Activated naive CD8-positive, alpha-beta T cell treated with anti-CD3 and anti-CD28 coated beads, Interleukin-2, amount 50 U/mL, for 24 hours (primary cell): ENCODE measurements around the gene ZNF586.
A peak's percentile ranks its signal among the peaks of the same experiment; 100 is the strongest.
"Not testable (repeated sequence)": the region's sequence is repeated elsewhere in the genome, so short reads cannot be mapped to it uniquely, and the experiment has no call there.

Experiments
- ATAC-seq: fragments of 150-1000 bp; cut with Tn5 transposase; one replicate; pipeline ENCODE4 v1.10.0; 2021
- DNase-seq: peaks from one replicate; pipeline ENCODE4 v3.0.0; 2021
- H3K27ac Mint-ChIP-seq: one replicate; pipeline ENCODE4 v1.8.0; 2021; ENCODE audit warnings: mild to moderate bottlenecking, mixed read lengths
- H3K27me3 Mint-ChIP-seq: one replicate; pipeline ENCODE4 v1.8.0; 2021; ENCODE audit warnings: mixed read lengths
- H3K36me3 Mint-ChIP-seq: one replicate; pipeline ENCODE4 v1.8.0; 2021; ENCODE audit warnings: low read depth, mixed read lengths
- H3K4me1 Mint-ChIP-seq: one replicate; pipeline ENCODE4 v1.8.0; 2021; ENCODE audit warnings: mixed read lengths
- H3K4me3 Mint-ChIP-seq: one replicate; pipeline ENCODE4 v1.8.0; 2021; ENCODE audit warnings: mild to moderate bottlenecking, moderate library complexity, mixed read lengths
- H3K9me3 Mint-ChIP-seq: one replicate; pipeline ENCODE4 v1.8.0; 2021; ENCODE audit warnings: mixed read lengths

Gene ZNF586

GRCh38 chr19:57776764-57777296, 7.4 kb downstream of the ZNF586 start:
- Mint-ChIP-seq H3K9me3 (peaks cover 70% of the 10 kb centered on the region), H3K27ac (no peak overlapping the region), H3K36me3 (peaks cover 94% of the 10 kb centered on the region), H3K27me3 (no peaks in the 10 kb centered on the region), H3K4me1 (peaks cover 23% of the 10 kb centered on the region), H3K4me3 (no peak overlapping the region)
- ATAC-seq (no peak), DNase-seq (no peak)

DNA sequence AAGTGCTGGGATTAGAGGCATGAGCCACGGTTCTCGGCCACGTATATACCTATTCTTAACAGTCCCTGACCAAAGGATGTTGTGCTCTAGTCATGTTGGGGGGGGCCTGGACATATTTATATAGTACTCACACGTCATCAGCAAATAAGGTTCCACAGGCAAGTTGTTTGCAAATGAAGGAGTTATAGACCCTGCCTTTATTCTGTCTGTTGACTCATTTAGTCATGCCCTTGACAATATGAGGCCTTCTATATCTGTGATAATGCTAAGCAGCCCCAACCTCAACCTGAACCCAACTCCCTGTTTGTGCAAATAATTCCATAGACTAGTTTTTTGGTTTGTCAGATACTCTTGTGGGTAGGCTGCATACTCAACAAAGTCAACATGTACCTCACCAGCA, 8.9 kb downstream of the ZNF586 start:
- Mint-ChIP-seq H3K27me3 (no peaks in the 10 kb centered on the region), H3K36me3 (peaks cover 91% of the 10 kb centered on the region), H3K4me3 (no peak overlapping the region), H3K9me3 (peaks cover 58% of the 10 kb centered on the region), H3K4me1 (peaks cover 12% of the 10 kb centered on the region), H3K27ac (no peak overlapping the region)
- DNase-seq, result no peak
- no peak for ATAC-seq

- DNase-seq (no peak), ATAC-seq (no peak)
- Mint-ChIP-seq H3K9me3 (peaks cover 52% of the 10 kb centered on the region), H3K4me1 (peaks cover 7% of the 10 kb centered on the region), H3K27ac (no peak overlapping the region), H3K4me3 (no peak overlapping the region), H3K27me3 (no peaks in the 10 kb centered on the region), H3K36me3 (peaks cover 88% of the 10 kb centered on the region)
These were observed 9.9 kb downstream of the ZNF586 start for GRCh38 chr19:57779220-57779845.

- no peak overlapping the region for H3K27ac Mint-ChIP-seq
- H3K4me1 Mint-ChIP-seq, result no peaks in the 10 kb centered on the region
- H3K27me3 Mint-ChIP-seq, result no peaks in the 10 kb centered on the region
- peaks cover 73% of the 10 kb centered on the region for H3K36me3 Mint-ChIP-seq
- no peak overlapping the region for H3K4me3 Mint-ChIP-seq
- peaks cover 32% of the 10 kb centered on the region for H3K9me3 Mint-ChIP-seq
- ATAC-seq (no peak), DNase-seq (no peak)
These were observed 16.8 kb downstream of the ZNF586 start for GRCh38 chr19:57786286-57786685.

- DNase-seq (no peak), ATAC-seq (no peak)
- Mint-ChIP-seq H3K9me3 (peaks cover 34% of the 10 kb centered on the region), H3K4me1 (no peaks in the 10 kb centered on the region), H3K27me3 (no peaks in the 10 kb centered on the region), H3K4me3 (no peak overlapping the region), H3K27ac (no peak overlapping the region), H3K36me3 (peaks cover 72% of the 10 kb centered on the region)
These were observed 17.4 kb downstream of the ZNF586 start for GRCh38 chr19:57786906-57787305.

- Mint-ChIP-seq H3K4me3 (no peak overlapping the region), H3K36me3 (peaks cover 70% of the 10 kb centered on the region), H3K9me3 (peaks cover 34% of the 10 kb centered on the region)
These were observed 18.7 kb downstream of the ZNF586 start for GRCh38 chr19:57788114-57788692.

GRCh38 chr19:57789288-57789687, 19.8 kb downstream of the ZNF586 start:
- H3K36me3 Mint-ChIP-seq, result peaks cover 73% of the 10 kb centered on the region
- no peaks in the 10 kb centered on the region for H3K27me3 Mint-ChIP-seq
- no peak overlapping the region for H3K27ac Mint-ChIP-seq
- no peak overlapping the region for H3K4me3 Mint-ChIP-seq
- peaks cover 38% of the 10 kb centered on the region for H3K9me3 Mint-ChIP-seq
- H3K4me1 Mint-ChIP-seq, result no peaks in the 10 kb centered on the region
- ATAC-seq (no peak), DNase-seq (no peak)

More at GRCh38 chr19:57788114-57788692, 18.7 kb downstream of the ZNF586 start:
- H3K27me3 Mint-ChIP-seq, result no peaks in the 10 kb centered on the region
- no peak for DNase-seq
- H3K27ac Mint-ChIP-seq, result no peak overlapping the region
- H3K4me1 Mint-ChIP-seq, result no peaks in the 10 kb centered on the region
- no peak for ATAC-seq

DNA sequence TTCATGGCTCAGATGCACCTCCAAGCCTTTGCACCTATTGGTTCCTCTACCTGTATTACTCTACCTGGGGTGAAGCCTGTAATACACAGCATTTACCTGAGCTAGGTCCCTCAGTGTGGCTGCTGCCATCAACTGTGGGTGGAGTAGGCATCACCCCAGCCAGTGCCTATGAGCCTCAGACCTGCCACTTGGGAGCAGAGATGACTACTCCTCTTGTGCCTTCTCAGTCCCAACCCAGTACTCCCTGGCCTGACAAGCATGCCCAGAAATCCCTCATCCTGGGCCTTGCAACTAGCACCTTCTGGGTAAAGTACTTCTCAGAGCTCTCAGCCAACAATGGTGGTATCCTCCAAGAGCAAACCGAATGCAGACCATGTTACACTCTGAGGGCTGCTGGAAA, 27.1 kb downstream of the ZNF586 start:
- not testable (repeated sequence) for H3K4me3 Mint-ChIP-seq, DNase-seq, ATAC-seq, H3K4me1 Mint-ChIP-seq, H3K27me3 Mint-ChIP-seq, H3K27ac Mint-ChIP-seq
- H3K9me3 Mint-ChIP-seq, result peaks cover 11% of the 10 kb centered on the region
- H3K36me3 Mint-ChIP-seq, result peaks cover 60% of the 10 kb centered on the region

GRCh38 chr19:57800696-57801095, 31.2 kb downstream of the ZNF586 start:
- Mint-ChIP-seq H3K27ac (no peak overlapping the region), H3K27me3 (no peaks in the 10 kb centered on the region), H3K4me1 (peaks cover 22% of the 10 kb centered on the region), H3K9me3 (no peaks in the 10 kb centered on the region), H3K4me3 (no peak overlapping the region), H3K36me3 (peaks cover 42% of the 10 kb centered on the region)
- no peak for DNase-seq
- no peak for ATAC-seq

DNA sequence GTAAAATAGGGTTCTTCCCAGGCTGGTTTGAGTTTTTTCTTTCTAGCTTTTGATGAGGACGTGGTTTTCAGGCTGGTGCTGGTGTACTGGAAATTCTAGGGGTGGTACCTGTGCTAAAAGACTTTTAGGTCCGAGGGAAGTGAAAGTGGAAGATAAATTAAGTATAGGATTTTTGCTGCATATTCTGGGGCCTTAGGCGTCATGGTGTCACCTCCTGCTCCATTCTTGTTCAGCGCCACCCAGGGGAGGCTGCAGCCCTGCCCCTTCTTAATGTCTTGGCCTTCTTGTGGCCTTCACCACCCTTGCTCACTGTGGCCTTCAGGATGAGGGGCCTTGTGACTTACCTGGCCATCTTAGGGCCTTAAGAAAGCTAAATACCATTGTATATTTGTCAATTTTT, 32.8 kb downstream of the ZNF586 start:
- H3K36me3 Mint-ChIP-seq, result peaks cover 37% of the 10 kb centered on the region
- H3K27ac Mint-ChIP-seq, result peak overlapping the region; percentile 9
- no peaks in the 10 kb centered on the region for H3K27me3 Mint-ChIP-seq
- DNase-seq (no peak), ATAC-seq (no peak)
- H3K4me3 Mint-ChIP-seq, result no peak overlapping the region
- no peaks in the 10 kb centered on the region for H3K9me3 Mint-ChIP-seq
- H3K4me1 Mint-ChIP-seq, result peaks cover 25% of the 10 kb centered on the region

DNA sequence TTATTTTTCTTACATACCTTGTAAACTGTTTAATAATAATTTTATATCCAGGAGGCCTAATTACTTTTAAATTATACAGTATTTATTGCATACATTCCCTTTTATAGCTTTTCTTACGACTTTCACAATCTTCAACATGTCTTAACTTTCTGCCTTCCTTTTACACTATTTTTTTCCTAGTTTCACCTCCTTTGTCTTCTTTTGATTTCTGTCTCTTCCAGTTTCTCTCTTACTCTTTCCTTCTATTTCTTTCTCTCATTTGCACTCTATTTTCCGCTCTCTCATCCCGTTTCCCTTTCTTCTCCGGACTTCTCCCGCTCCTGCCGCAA, 33.8 kb downstream of the ZNF586 start:
- ATAC-seq (no peak), DNase-seq (no peak)
- peaks cover 43% of the 10 kb centered on the region for H3K36me3 Mint-ChIP-seq
- H3K4me1 Mint-ChIP-seq, result peaks cover 25% of the 10 kb centered on the region
- H3K9me3 Mint-ChIP-seq, result no peaks in the 10 kb centered on the region
- peak overlapping the region; percentile 73 for H3K4me3 Mint-ChIP-seq
- no peaks in the 10 kb centered on the region for H3K27me3 Mint-ChIP-seq
- H3K27ac Mint-ChIP-seq, result peak overlapping the region; percentile 70

DNA sequence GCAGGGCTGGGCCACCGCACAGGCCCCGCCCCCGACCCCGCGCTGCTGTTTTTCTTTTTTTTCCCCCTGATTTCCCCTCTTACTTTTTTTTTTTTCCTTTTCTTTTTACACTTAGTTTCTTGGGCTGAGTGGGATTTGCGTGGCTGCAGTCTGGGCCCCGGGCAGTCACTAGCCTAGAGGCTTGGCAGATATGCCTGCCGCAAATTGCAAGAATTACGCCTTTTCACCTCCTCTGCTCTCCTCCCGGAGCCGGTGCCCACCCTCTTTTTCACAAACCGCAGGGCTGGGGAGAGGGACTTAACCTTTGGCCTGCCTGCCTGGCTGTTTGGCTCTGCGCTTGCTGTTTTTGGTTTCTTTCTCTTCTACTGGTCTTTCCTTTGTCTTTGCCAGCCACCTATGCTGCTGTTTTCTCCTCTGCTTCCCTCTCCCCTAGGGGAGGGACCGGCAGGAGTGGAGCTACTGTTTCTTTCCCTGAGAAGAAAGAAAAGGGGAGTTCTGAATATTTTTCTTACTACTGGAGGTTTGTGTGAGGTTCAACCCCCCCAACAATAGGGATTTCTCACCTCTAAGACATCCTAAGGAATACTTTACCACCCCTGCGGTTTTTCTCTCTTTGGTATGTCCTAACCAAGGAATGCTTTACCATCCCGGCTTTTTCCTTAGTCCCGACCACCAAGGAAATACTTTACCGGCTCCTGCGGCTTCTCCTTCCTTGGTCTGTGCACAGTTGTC, 34.3 kb downstream of the ZNF586 start:
- no peak for DNase-seq
- peaks cover 25% of the 10 kb centered on the region for H3K4me1 Mint-ChIP-seq
- peak overlapping the region; percentile 73 for H3K4me3 Mint-ChIP-seq
- peaks cover 45% of the 10 kb centered on the region for H3K36me3 Mint-ChIP-seq
- H3K9me3 Mint-ChIP-seq, result no peaks in the 10 kb centered on the region
- ATAC-seq, result peak; percentile 54
- H3K27me3 Mint-ChIP-seq, result no peaks in the 10 kb centered on the region
- peak overlapping the region; percentile 70 for H3K27ac Mint-ChIP-seq

- no peaks in the 10 kb centered on the region for H3K9me3 Mint-ChIP-seq
- H3K4me1 Mint-ChIP-seq, result peaks cover 34% of the 10 kb centered on the region
- H3K27ac Mint-ChIP-seq, result no peak overlapping the region
- ATAC-seq (no peak), DNase-seq (no peak)
- no peaks in the 10 kb centered on the region for H3K27me3 Mint-ChIP-seq
- H3K36me3 Mint-ChIP-seq, result peaks cover 52% of the 10 kb centered on the region
- no peak overlapping the region for H3K4me3 Mint-ChIP-seq
These were observed 38.1 kb downstream of the ZNF586 start for GRCh38 chr19:57807541-57807940.

- peaks cover 46% of the 10 kb centered on the region for H3K36me3 Mint-ChIP-seq
- H3K9me3 Mint-ChIP-seq, ATAC-seq, H3K4me3 Mint-ChIP-seq, DNase-seq, H3K27ac Mint-ChIP-seq, H3K27me3 Mint-ChIP-seq: not testable (repeated sequence)
- H3K4me1 Mint-ChIP-seq, result peaks cover 43% of the 10 kb centered on the region
These were observed 41.2 kb downstream of the ZNF586 start for GRCh38 chr19:57810410-57811295.
